IPS-15b (cell line): Measurements from ENCODE around the gene GNB1.
A peak's percentile ranks its signal among the peaks of the same experiment; 100 is the strongest.
"Not testable (repeated sequence)": the region's sequence is repeated elsewhere in the genome, so short reads cannot be mapped to it uniquely, and the experiment has no call there.

Source experiments
- H3K27me3 ChIP-seq: one replicate; pipeline ENCODE4 v1.6.1; 2013; ENCODE audit warnings: low read length; ENCODE audit not compliant: control insufficient read depth, insufficient read depth
- H3K36me3 ChIP-seq: one replicate; pipeline ENCODE4 v1.6.1; 2013; ENCODE audit warnings: low read length; ENCODE audit not compliant: control insufficient read depth, insufficient read depth
- H3K4me1 ChIP-seq: one replicate; pipeline ENCODE4 v1.6.1; 2013; ENCODE audit warnings: mild to moderate bottlenecking, low read length; ENCODE audit not compliant: control insufficient read depth, insufficient read depth
- H3K4me3 ChIP-seq: one replicate; pipeline ENCODE4 v1.5.1; 2013; ENCODE audit warnings: low read depth, low read length
- H3K9ac ChIP-seq: one replicate; pipeline ENCODE4 v1.6.1; 2013; ENCODE audit warnings: low read depth, mild to moderate bottlenecking, low read length
- H3K9me3 ChIP-seq: one replicate; pipeline ENCODE4 v1.6.1; 2013; ENCODE audit warnings: mild to moderate bottlenecking, low read length; ENCODE audit not compliant: control insufficient read depth, insufficient read depth

The GNB1 gene

DNA sequence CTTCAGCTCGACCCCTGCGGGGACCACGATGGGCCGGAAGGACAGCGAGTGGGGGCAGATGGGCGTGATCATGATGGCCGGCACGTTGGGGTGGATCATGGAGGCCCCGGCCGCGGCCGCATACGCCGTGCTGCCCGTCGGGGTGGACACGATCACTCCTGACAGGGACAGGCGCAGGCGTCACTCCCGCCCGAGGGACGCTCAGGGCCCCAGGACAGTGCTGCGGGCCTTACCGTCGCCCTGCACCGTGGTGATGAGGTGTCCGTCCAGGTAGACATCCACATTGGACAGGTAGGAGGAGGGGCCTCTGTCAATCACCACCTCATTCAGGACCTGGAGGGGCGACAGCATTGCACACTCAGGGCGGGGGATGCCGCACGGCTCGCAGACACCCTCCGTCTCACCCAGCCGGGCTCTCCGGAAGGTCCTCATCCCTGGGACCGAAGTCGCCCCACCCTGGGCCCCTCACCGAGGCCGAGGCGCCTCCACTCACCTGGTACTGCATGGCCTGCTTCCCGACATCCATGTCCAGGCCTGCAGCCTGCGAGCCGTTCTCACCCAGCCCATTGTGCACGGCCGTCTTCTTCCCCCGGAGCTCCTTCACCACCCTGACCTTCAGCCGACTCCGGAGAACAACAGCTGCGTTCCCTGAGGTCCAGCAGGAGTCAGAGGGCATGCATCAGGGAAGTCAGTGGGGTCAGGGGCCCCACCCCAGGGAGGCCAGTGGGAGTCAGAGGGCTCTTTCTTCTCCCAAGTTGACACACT, 136.7 kb downstream of the GNB1 start:
- H3K4me3 ChIP-seq: no peak overlapping the region
- H3K36me3 ChIP-seq: peaks cover 48% of the 10 kb centered on the region
- H3K4me1 ChIP-seq: no peaks in the 10 kb centered on the region
- no peaks in the 10 kb centered on the region for H3K27me3 ChIP-seq
- H3K9me3 ChIP-seq: no peaks in the 10 kb centered on the region
- H3K9ac ChIP-seq: no peak overlapping the region

DNA sequence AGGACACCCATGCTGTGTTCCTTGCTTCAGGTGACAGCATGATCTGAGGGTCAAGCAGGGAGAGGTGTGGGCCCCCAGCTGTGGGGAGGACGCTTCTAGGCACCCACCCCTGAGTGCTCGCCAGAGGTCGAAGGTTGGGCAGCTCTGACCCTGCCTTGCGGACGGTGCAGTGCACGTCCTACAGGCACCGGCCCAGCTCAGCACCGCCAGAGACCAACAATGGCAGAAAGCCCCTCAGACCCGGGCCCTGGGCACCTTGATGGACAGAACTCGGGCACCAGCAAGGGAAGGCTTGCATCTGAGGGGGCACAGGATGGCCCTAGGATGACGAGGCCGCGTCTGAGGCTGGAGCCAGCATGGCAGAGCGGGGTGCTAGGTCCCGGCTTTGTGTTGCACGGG, 137.3 kb downstream of the GNB1 start:
- Histone ChIP-seq H3K9ac (no peak overlapping the region), H3K4me3 (no peak overlapping the region), H3K9me3 (no peaks in the 10 kb centered on the region), H3K4me1 (no peaks in the 10 kb centered on the region), H3K36me3 (peaks cover 42% of the 10 kb centered on the region), H3K27me3 (no peaks in the 10 kb centered on the region)

DNA sequence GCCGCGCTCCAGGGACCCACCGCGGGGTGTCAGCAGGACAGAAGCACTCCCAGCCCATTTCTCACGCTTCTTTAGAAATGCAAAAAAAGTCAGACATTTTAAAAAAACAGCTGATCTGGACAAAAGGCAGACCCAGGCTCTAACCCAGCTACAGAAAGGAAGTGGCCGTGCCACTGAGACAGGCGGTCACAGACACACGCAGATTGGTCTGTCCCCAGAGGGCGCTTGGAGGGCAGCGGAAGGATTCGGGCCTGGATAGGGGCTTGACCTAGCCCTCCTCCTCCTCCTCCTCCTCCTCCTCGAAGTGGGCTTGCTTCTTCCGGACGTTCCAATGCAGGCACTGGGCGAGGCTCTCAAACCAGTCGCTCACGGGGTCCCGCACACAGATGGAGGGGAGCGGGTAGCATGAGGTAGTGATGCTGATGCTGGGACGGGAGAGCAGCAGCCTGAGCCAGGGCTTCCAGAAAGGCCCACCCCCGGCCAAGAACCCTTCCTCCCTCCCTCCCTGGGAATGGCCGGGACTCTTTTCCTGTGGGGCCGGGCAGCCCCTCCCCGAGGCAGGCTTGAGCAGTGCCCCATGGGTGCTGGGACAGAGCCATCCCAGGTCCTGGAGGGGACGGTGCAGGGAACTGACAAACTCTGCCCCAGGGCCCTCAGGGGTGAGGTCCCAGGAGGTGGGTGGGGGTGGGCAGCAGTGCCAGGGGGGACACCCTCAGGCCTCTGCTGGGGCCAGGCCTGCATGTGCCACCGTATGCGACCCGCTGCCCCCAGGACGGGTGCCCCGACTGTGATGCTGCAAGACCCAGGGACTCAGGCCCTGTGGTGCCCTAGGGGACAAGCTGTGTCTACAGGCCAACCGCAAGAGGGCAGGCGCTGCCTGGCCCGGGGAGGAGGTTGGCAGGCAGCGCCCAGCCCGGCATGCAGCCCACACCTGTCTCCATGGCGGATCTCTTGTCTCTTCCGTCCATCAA, 138.0 kb downstream of the GNB1 start:
- Histone ChIP-seq H3K4me3 (no peak overlapping the region), H3K27me3 (no peaks in the 10 kb centered on the region), H3K4me1 (no peaks in the 10 kb centered on the region), H3K36me3 (peaks cover 35% of the 10 kb centered on the region), H3K9me3 (no peaks in the 10 kb centered on the region), H3K9ac (no peak overlapping the region)

DNA sequence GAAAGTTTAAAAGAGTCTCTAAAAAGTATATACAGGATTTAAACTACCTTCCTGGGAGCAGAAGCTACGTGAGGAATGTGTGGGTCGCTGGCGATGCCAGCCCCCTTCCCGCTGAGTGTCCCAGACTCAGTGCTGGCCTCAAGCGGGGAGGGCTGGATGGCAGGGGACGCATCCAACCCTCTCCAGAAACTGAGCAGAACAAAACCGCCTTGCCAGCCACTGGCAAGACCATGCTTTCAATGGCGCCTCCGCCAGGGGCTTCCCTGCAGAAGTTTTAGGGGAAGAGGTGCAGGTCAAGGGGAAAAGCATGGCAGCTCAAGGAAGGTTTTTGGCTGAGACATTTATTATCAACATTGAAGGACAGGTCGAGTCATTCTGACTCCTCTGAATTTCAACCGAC, 138.7 kb downstream of the GNB1 start:
- H3K4me3 ChIP-seq: no peak overlapping the region
- peaks cover 35% of the 10 kb centered on the region for H3K36me3 ChIP-seq
- H3K9me3 ChIP-seq: no peaks in the 10 kb centered on the region
- H3K9ac ChIP-seq: no peak overlapping the region
- H3K4me1 ChIP-seq: no peaks in the 10 kb centered on the region
- no peaks in the 10 kb centered on the region for H3K27me3 ChIP-seq

DNA sequence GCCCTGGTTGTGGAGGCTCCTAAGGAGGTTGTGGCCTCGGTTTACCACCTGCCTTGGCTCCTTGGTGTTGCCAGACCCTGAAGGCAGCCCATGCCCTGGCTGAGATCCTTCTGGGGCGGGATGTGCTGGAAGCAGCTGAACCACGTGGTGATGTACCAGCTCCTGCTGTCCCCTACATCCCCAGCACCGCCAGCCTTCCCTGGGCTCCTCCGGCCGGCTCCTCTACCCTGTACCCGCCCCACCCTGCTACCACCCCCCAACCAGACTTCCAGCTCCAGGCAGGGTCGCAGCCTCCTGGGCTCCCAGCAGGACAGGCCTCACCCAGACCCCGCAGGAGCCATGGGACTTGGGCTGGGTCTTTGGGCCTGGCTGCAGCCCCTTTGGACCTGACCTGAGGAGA, 140.9 kb downstream of the GNB1 start:
- peaks cover 19% of the 10 kb centered on the region for H3K36me3 ChIP-seq
- H3K27me3 ChIP-seq, H3K4me1 ChIP-seq, H3K9ac ChIP-seq, H3K4me3 ChIP-seq, H3K9me3 ChIP-seq: not testable (repeated sequence)

DNA sequence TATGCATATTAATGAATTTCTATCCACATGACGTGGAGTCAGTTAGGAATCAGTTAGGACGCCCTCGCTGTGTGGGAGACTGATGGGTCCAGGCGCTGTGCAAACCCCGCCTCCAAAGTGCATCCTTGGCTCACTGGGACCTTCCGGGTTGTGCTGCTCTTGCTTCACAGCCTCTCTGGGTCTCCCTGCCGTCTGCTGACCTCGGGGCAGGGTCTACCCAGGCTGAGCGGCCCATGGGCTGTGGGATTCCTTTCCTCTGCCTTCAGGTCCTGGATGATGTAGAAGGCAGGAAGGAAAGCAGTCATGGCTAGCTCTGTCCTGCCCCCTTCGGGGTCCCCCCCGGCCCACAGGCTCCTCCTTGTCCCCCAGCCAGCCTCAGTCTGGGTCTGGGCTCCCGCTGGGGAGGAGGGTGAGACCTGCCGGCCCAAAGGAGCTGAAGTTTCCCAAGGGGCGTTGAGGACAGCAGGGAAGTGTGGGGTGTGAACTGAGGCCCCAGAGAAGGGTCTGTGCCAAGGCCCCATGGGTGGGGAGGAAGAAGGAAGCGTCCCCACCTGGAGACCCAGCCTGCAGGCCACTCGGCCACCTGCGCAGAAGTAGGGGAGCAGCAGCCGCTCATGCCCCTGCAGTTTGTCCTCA, 142.1 kb downstream of the GNB1 start:
- Histone ChIP-seq H3K9me3 (no peaks in the 10 kb centered on the region), H3K27me3 (no peaks in the 10 kb centered on the region), H3K9ac (no peak overlapping the region), H3K4me1 (no peaks in the 10 kb centered on the region), H3K36me3 (peaks cover 11% of the 10 kb centered on the region), H3K4me3 (no peak overlapping the region)

DNA sequence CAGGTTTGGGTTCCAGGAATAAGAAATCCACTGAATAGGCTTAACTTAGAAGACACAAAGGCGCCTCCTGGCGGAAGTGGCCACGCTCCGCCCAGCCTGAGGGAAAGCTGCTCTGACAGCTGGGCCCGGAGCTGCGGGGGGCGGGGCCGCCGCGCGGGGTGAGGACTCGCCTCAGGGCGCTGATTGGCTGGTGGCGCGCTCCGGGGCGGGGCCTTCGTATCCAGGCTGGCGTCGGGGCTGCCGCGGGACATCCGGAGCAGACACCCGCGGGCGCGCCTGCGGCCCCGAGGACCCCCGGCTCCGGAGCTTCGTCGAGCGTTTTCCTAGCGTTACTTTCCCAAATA, 144.3 kb downstream of the GNB1 start:
- not testable (repeated sequence) for H3K4me3 ChIP-seq, H3K9ac ChIP-seq, H3K36me3 ChIP-seq, H3K4me1 ChIP-seq, H3K9me3 ChIP-seq, H3K27me3 ChIP-seq

DNA sequence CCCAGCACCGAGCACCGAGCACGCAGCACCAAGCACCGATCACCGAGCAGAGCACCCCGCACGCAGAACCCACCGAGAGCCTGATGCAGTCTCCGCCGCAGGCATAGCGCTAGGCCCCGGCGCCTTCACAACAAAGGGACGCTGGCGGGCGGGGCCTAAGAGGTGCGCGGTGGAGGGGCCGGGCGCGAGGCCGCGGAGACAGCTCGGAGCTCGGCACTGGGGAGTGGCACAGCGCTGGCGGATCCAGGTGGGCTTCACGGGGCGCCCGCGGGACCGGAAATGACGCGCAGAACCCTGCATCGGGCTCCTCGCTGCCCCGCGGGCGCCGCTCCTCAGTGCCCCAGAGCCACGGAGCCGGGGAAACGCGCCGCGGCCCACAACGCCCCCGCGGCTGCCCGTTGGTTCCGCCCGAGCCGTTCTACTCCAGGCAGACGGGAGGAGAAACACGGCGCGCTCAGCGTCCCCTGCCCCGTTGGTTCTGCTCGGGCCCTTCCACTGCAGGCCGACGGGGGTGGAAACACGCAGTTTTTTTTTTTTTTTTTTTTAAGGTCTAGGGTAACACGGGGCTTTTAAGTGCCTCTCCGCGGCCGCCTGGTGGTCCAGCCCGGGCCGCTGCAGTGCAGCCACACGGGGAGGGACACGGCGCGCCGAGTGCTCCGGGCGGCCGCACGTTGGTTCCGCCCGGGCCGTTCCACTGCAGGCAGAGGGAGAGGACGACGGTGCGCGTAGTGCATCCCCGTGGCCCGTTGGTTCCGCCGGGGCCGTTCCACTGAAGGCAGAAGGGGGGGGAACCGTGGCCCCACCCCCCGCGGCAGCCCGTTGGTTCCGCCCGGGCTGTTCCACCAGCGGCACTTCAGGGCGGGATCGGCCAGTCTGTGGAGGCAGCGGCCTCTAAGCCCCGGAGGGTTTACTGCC, 145.0 kb downstream of the GNB1 start:
- not testable (repeated sequence) for H3K36me3 ChIP-seq, H3K4me1 ChIP-seq, H3K9me3 ChIP-seq, H3K4me3 ChIP-seq, H3K27me3 ChIP-seq
- peak overlapping the region; percentile 37 for H3K9ac ChIP-seq

DNA sequence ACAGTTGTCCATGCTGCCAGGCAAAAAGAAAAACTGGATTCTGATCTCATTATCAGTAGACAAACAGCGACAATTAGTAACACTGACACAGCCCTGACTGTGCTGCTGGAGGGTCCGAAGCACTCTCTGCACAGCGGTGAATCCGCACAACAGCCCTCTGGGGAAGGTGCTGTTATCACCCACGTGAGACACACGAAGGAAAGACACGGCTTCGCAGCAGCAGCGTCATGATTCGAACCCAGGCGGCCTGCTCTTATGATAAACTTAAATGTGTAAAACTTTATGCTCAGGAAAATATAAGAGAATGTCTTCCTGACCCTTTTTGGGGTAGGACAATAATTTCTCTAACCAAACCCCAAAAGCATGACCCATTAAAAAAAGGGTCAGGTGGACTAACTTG, 148.4 kb downstream of the GNB1 start:
- H3K4me1 ChIP-seq, H3K27me3 ChIP-seq: not testable (repeated sequence)

DNA sequence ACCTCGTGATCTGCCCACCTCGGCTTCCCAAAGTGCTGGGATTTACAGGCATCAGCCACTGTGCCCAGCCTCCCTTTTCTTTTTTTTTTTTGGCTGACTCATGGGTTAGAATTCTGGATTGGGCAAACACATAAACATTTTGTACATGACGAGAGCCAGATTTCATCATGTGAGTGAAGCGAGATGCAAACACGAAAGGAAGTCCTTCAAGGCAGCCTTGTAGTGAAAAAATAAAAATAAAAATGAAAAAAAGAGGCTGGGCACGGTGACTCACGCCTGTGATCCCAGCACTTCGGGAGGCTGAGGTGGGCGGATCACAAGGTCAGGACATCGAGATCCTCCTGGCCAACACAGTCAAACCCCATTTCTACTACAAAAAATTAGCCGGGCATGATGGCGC, 149.9 kb downstream of the GNB1 start:
- not testable (repeated sequence) for H3K27me3 ChIP-seq, H3K9me3 ChIP-seq, H3K9ac ChIP-seq, H3K4me1 ChIP-seq, H3K36me3 ChIP-seq, H3K4me3 ChIP-seq

More for the DNA sequence above, 148.4 kb downstream of the GNB1 start:
- H3K36me3 ChIP-seq, H3K9me3 ChIP-seq, H3K9ac ChIP-seq, H3K4me3 ChIP-seq: not testable (repeated sequence)

DNA sequence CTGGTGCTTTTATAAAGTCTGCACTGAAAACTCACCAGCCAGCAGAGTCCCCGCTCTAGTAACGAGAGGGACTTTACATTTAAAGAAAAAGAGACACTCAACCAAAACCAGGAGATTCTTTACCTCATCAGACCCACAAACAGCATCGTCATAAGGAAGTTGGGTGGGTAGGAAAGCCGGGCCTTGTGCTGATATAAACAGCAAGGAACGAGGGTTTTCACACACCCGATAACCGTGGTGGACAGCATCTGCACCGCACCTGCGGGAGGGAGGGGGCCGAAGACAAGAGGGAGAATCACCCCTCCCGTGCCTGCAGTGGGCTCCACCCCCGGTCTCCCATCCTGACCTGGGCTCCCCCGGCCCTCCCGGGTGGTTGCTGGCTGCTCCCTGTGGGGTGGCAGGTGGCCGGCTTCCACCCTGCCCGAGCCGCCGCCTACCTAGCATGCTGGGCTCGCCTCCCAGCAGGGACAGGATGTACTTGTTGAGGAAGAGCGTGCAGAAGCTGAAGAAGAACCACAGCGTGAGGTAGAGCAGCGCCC, 152.0 kb downstream of the GNB1 start:
- not testable (repeated sequence) for H3K27me3 ChIP-seq, H3K9me3 ChIP-seq, H3K36me3 ChIP-seq

More for the DNA sequence above, 152.0 kb downstream of the GNB1 start:
- H3K9ac ChIP-seq, H3K4me3 ChIP-seq, H3K4me1 ChIP-seq: not testable (repeated sequence)
